ENCODE data around the gene PIK3C2G. TPM values are rescaled to one million over a fixed set of nuclear protein-coding genes. Genes with fewer than 3 reads are reported as not detected.

Gene PIK3C2G
- total RNA-seq, 2 experiments from 2014 or later, result not detected

- ATAC-seq, result no peak
- peaks cover 6% of the 10 kb centered on the region for H3K9me3 Mint-ChIP-seq (ENCODE audit: low read depth)
- no peaks in the 10 kb centered on the region for H3K36me3 Mint-ChIP-seq (ENCODE audit: low read depth)
These were observed 322.3 kb downstream of the PIK3C2G start for GRCh38 chr12:18583655-18584054.

GRCh38 chr12:18586581-18586980 lies 325.3 kb downstream of the PIK3C2G start:
- ChIA-PET POLR2A (interaction anchor here (0.6 kb wide), 1 partner anchor 311 kb away, joined by 8 read pairs; no protein-coding TSS in a partner anchor), CTCF (no interaction called here)
- no peaks in the 10 kb centered on the region for H3K27me3 Mint-ChIP-seq
- DNase-seq (no peak), ATAC-seq (no peak)
- H3K27ac Mint-ChIP-seq, result no peak overlapping the region
- peaks cover 6% of the 10 kb centered on the region for H3K9me3 Mint-ChIP-seq (ENCODE audit: low read depth)
- no peaks in the 10 kb centered on the region for H3K4me1 Mint-ChIP-seq
- no peaks in the 10 kb centered on the region for H3K36me3 Mint-ChIP-seq (ENCODE audit: low read depth)
- intact Hi-C loops (cut with DNase I, micrococcal nuclease), result no loop called here
- no peak overlapping the region for H3K4me3 Mint-ChIP-seq

More at GRCh38 chr12:18583655-18584054, 322.3 kb downstream of the PIK3C2G start:
- Mint-ChIP-seq H3K27me3 (no peaks in the 10 kb centered on the region), H3K4me1 (no peaks in the 10 kb centered on the region), H3K27ac (no peak overlapping the region), H3K4me3 (no peak overlapping the region)
- intact Hi-C loops (cut with DNase I, micrococcal nuclease), result no loop called here
- CTCF ChIA-PET, result interaction anchor here (1.2 kb wide), 1 partner anchor 9 kb away, joined by 3 read pairs; no protein-coding TSS in a partner anchor
- POLR2A ChIA-PET, result no interaction called here
- no peak for DNase-seq

GRCh38 chr12:18589316-18589715 lies 328.0 kb downstream of the PIK3C2G start:
- intact Hi-C loops (cut with DNase I, micrococcal nuclease), result no loop called here
- no peaks in the 10 kb centered on the region for H3K27me3 Mint-ChIP-seq
- DNase-seq (no peak), ATAC-seq (no peak)
- peaks cover 3% of the 10 kb centered on the region for H3K9me3 Mint-ChIP-seq (ENCODE audit: low read depth)
- ChIA-PET POLR2A (no interaction called here), CTCF (no interaction called here)
- no peak overlapping the region for H3K27ac Mint-ChIP-seq
- H3K4me3 Mint-ChIP-seq, result no peak overlapping the region
- no peaks in the 10 kb centered on the region for H3K36me3 Mint-ChIP-seq (ENCODE audit: low read depth)
- no peaks in the 10 kb centered on the region for H3K4me1 Mint-ChIP-seq

GRCh38 chr12:18591473-18591872 lies 330.2 kb downstream of the PIK3C2G start:
- Mint-ChIP-seq H3K9me3 (ENCODE audit: low read depth) (no peaks in the 10 kb centered on the region), H3K36me3 (ENCODE audit: low read depth) (no peaks in the 10 kb centered on the region), H3K4me3 (no peak overlapping the region), H3K4me1 (no peaks in the 10 kb centered on the region), H3K27ac (no peak overlapping the region), H3K27me3 (no peaks in the 10 kb centered on the region)
- ChIA-PET POLR2A (no interaction called here), CTCF (no interaction called here)
- ATAC-seq (no peak), DNase-seq (no peak)
- intact Hi-C loops (cut with DNase I, micrococcal nuclease), result no loop called here

GRCh38 chr12:18595412-18595811 lies 334.1 kb downstream of the PIK3C2G start:
- intact Hi-C loops (cut with DNase I, micrococcal nuclease), result no loop called here
- no peaks in the 10 kb centered on the region for H3K4me1 Mint-ChIP-seq
- no peaks in the 10 kb centered on the region for H3K9me3 Mint-ChIP-seq (ENCODE audit: low read depth)
- H3K36me3 Mint-ChIP-seq (ENCODE audit: low read depth), result no peaks in the 10 kb centered on the region
- DNase-seq (no peak), ATAC-seq (no peak)
- POLR2A ChIA-PET, result no interaction called here
- H3K27me3 Mint-ChIP-seq, result no peaks in the 10 kb centered on the region
- CTCF ChIA-PET, result no interaction called here
- H3K27ac Mint-ChIP-seq, result no peak overlapping the region
- no peak overlapping the region for H3K4me3 Mint-ChIP-seq

GRCh38 chr12:18601962-18602361 lies 340.6 kb downstream of the PIK3C2G start:
- CTCF ChIA-PET, result no interaction called here
- DNase-seq (no peak), ATAC-seq (no peak)
- no peaks in the 10 kb centered on the region for H3K36me3 Mint-ChIP-seq (ENCODE audit: low read depth)
- intact Hi-C loops (cut with DNase I, micrococcal nuclease), result no loop called here
- no peak overlapping the region for H3K4me3 Mint-ChIP-seq
- POLR2A ChIA-PET, result no interaction called here
- H3K27me3 Mint-ChIP-seq, result no peaks in the 10 kb centered on the region
- peaks cover 5% of the 10 kb centered on the region for H3K9me3 Mint-ChIP-seq (ENCODE audit: low read depth)
- no peaks in the 10 kb centered on the region for H3K4me1 Mint-ChIP-seq
- no peak overlapping the region for H3K27ac Mint-ChIP-seq

GRCh38 chr12:18612971-18613370 lies 351.7 kb downstream of the PIK3C2G start:
- Mint-ChIP-seq H3K4me1 (no peaks in the 10 kb centered on the region), H3K27me3 (no peaks in the 10 kb centered on the region), H3K27ac (no peak overlapping the region), H3K36me3 (ENCODE audit: low read depth) (no peaks in the 10 kb centered on the region), H3K9me3 (ENCODE audit: low read depth) (peaks cover 3% of the 10 kb centered on the region), H3K4me3 (no peak overlapping the region)
- no peak for DNase-seq
- CTCF ChIA-PET, result no interaction called here
- intact Hi-C loops (cut with DNase I, micrococcal nuclease), result no loop called here
- no peak for ATAC-seq
- POLR2A ChIA-PET, result no interaction called here

GRCh38 chr12:18620986-18621385 lies 359.7 kb downstream of the PIK3C2G start:
- peaks cover 3% of the 10 kb centered on the region for H3K9me3 Mint-ChIP-seq (ENCODE audit: low read depth)
- no peak overlapping the region for H3K27ac Mint-ChIP-seq
- no peaks in the 10 kb centered on the region for H3K4me1 Mint-ChIP-seq
- CTCF ChIA-PET, result no interaction called here
- DNase-seq (no peak), ATAC-seq (no peak)
- H3K27me3 Mint-ChIP-seq, result no peaks in the 10 kb centered on the region
- no peak overlapping the region for H3K4me3 Mint-ChIP-seq
- POLR2A ChIA-PET, result no interaction called here
- intact Hi-C loops (cut with DNase I, micrococcal nuclease), result no loop called here
- H3K36me3 Mint-ChIP-seq (ENCODE audit: low read depth), result no peaks in the 10 kb centered on the region

- no peak for DNase-seq
- no peak overlapping the region for H3K4me3 Mint-ChIP-seq
- no peaks in the 10 kb centered on the region for H3K4me1 Mint-ChIP-seq
- H3K27ac Mint-ChIP-seq, result no peak overlapping the region
- ATAC-seq, result no peak
- no peaks in the 10 kb centered on the region for H3K27me3 Mint-ChIP-seq
- intact Hi-C loops (cut with DNase I, micrococcal nuclease), result no loop called here
- H3K36me3 Mint-ChIP-seq (ENCODE audit: low read depth), result no peaks in the 10 kb centered on the region
- peaks cover 1% of the 10 kb centered on the region for H3K9me3 Mint-ChIP-seq (ENCODE audit: low read depth)
- POLR2A ChIA-PET, result no interaction called here
- CTCF ChIA-PET, result no interaction called here
These were observed 368.1 kb downstream of the PIK3C2G start for GRCh38 chr12:18629445-18629844.

GRCh38 chr12:18629916-18630315 lies 368.6 kb downstream of the PIK3C2G start:
- intact Hi-C loops (cut with DNase I, micrococcal nuclease), result no loop called here
- Mint-ChIP-seq H3K9me3 (ENCODE audit: low read depth) (peaks cover 4% of the 10 kb centered on the region), H3K27me3 (no peaks in the 10 kb centered on the region), H3K4me1 (no peaks in the 10 kb centered on the region), H3K4me3 (no peak overlapping the region), H3K36me3 (ENCODE audit: low read depth) (no peaks in the 10 kb centered on the region), H3K27ac (no peak overlapping the region)
- ATAC-seq (no peak), DNase-seq (no peak)
- POLR2A ChIA-PET, result no interaction called here
- CTCF ChIA-PET, result no interaction called here

GRCh38 chr12:18631339-18631738 lies 370.0 kb downstream of the PIK3C2G start:
- intact Hi-C loops (cut with DNase I, micrococcal nuclease), result no loop called here
- Mint-ChIP-seq H3K27me3 (no peaks in the 10 kb centered on the region), H3K4me1 (no peaks in the 10 kb centered on the region), H3K36me3 (ENCODE audit: low read depth) (no peaks in the 10 kb centered on the region), H3K27ac (no peak overlapping the region), H3K4me3 (no peak overlapping the region), H3K9me3 (ENCODE audit: low read depth) (peaks cover 4% of the 10 kb centered on the region)
- DNase-seq (no peak), ATAC-seq (no peak)
- POLR2A ChIA-PET, result no interaction called here
- CTCF ChIA-PET, result no interaction called here

GRCh38 chr12:18632848-18633247 lies 371.5 kb downstream of the PIK3C2G start:
- Mint-ChIP-seq H3K27me3 (no peaks in the 10 kb centered on the region), H3K9me3 (ENCODE audit: low read depth) (peaks cover 4% of the 10 kb centered on the region), H3K36me3 (ENCODE audit: low read depth) (no peaks in the 10 kb centered on the region), H3K4me1 (no peaks in the 10 kb centered on the region), H3K4me3 (no peak overlapping the region), H3K27ac (no peak overlapping the region)
- ChIA-PET POLR2A (no interaction called here), CTCF (no interaction called here)
- intact Hi-C loops (cut with DNase I, micrococcal nuclease), result no loop called here
- DNase-seq (no peak), ATAC-seq (no peak)

- ChIA-PET CTCF (no interaction called here), POLR2A (no interaction called here)
- DNase-seq, result no peak
- Mint-ChIP-seq H3K4me3 (no peak overlapping the region), H3K4me1 (no peaks in the 10 kb centered on the region), H3K27me3 (no peaks in the 10 kb centered on the region), H3K36me3 (ENCODE audit: low read depth) (no peaks in the 10 kb centered on the region), H3K27ac (no peak overlapping the region), H3K9me3 (ENCODE audit: low read depth) (peaks cover 4% of the 10 kb centered on the region)
- ATAC-seq, result no peak
- intact Hi-C loops (cut with DNase I, micrococcal nuclease), result no loop called here
These were observed 373.1 kb downstream of the PIK3C2G start for GRCh38 chr12:18634382-18634781.

Measured in activated CD4-positive, alpha-beta T cell treated with anti-CD3 and anti-CD28 coated beads for 36 hours (primary cell).